ENCODE measurements around the gene ITGA2B. TPM values are rescaled to one million over a fixed set of nuclear protein-coding genes. Genes with fewer than 3 reads are reported as not detected.
A peak's percentile ranks its signal among the peaks of the same experiment; 100 is the strongest.

The ITGA2B gene
- total RNA-seq, 1 experiment from 2014 or later, result 0.62 TPM

- no peaks in the 10 kb centered on the region for H3K36me3 ChIP-seq (ENCODE audit: insufficient read depth, low read length, poor library complexity, severe bottlenecking)
- DNase-seq (ENCODE audit: low spot score), result no peak
- H3K4me1 ChIP-seq (ENCODE audit: insufficient read depth, low read length, poor library complexity, severe bottlenecking), result no peaks in the 10 kb centered on the region
- no peak overlapping the region for H3K27ac ChIP-seq (ENCODE audit: low read depth, low read length, poor library complexity, severe bottlenecking)
- intact Hi-C loops (cut with micrococcal nuclease; ENCODE audit: unreplicated experiment), result no loop called here
- TF ChIP-seq CTCF (conservative IDR thresholded peaks at IDR 0.05; ENCODE audit: low read depth, low read length), result no peak
- no peak for TF ChIP-seq EZH2 (IDR thresholded peaks at IDR 0.05; ENCODE audit: borderline replicate concordance, low read depth, low read length, poor library complexity, severe bottlenecking)
- no TSS peak for BruUV-seq (replicated peaks)
- POLR2A ChIA-PET (ENCODE audit: low non-redundant PET), result no interaction called here
- H3K27me3 ChIP-seq (replicated peaks; ENCODE audit: insufficient read depth, low read depth, low read length, poor library complexity), result no peaks in the 10 kb centered on the region
- no peaks in the 10 kb centered on the region for H3K9me3 ChIP-seq (ENCODE audit: low read depth, low read length, poor library complexity, severe bottlenecking)
- H3K4me3 ChIP-seq (ENCODE audit: low read depth, low read length, poor library complexity, severe bottlenecking), result no peak overlapping the region
- CTCF ChIA-PET, result no interaction called here
Observed at GRCh38 chr17:44378171-44378705, 11.2 kb downstream of the ITGA2B start.

- H3K27ac ChIP-seq (ENCODE audit: low read depth, low read length, poor library complexity, severe bottlenecking), result no peak overlapping the region
Observed at GRCh38 chr17:44376779-44377178, 12.7 kb downstream of the ITGA2B start.

GRCh38 chr17:44376124-44376523 is 13.3 kb downstream of the ITGA2B start:
- Histone ChIP-seq H3K27me3 (replicated peaks; ENCODE audit: insufficient read depth, low read depth, low read length, poor library complexity) (no peaks in the 10 kb centered on the region), H3K4me3 (ENCODE audit: low read depth, low read length, poor library complexity, severe bottlenecking) (no peak overlapping the region), H3K9me3 (ENCODE audit: low read depth, low read length, poor library complexity, severe bottlenecking) (no peaks in the 10 kb centered on the region), H3K36me3 (ENCODE audit: insufficient read depth, low read length, poor library complexity, severe bottlenecking) (no peaks in the 10 kb centered on the region), H3K4me1 (ENCODE audit: insufficient read depth, low read length, poor library complexity, severe bottlenecking) (no peaks in the 10 kb centered on the region), H3K27ac (ENCODE audit: low read depth, low read length, poor library complexity, severe bottlenecking) (no peak overlapping the region)
- ChIA-PET POLR2A (ENCODE audit: low non-redundant PET) (no interaction called here), CTCF (no interaction called here)
- no peak for TF ChIP-seq EZH2 (IDR thresholded peaks at IDR 0.05; ENCODE audit: borderline replicate concordance, low read depth, low read length, poor library complexity, severe bottlenecking)
- peak; percentile 57 for TF ChIP-seq CTCF (conservative IDR thresholded peaks at IDR 0.05; ENCODE audit: low read depth, low read length)
- DNase-seq (ENCODE audit: low spot score), result peak; percentile 23
- intact Hi-C loops (cut with micrococcal nuclease; ENCODE audit: unreplicated experiment), result no loop called here
- BruUV-seq (replicated peaks), result no TSS peak

More at GRCh38 chr17:44376779-44377178, 12.7 kb downstream of the ITGA2B start:
- TF ChIP-seq EZH2 (IDR thresholded peaks at IDR 0.05; ENCODE audit: borderline replicate concordance, low read depth, low read length, poor library complexity, severe bottlenecking), result no peak
- no peak for TF ChIP-seq CTCF (conservative IDR thresholded peaks at IDR 0.05; ENCODE audit: low read depth, low read length)
- Histone ChIP-seq H3K36me3 (ENCODE audit: insufficient read depth, low read length, poor library complexity, severe bottlenecking) (no peaks in the 10 kb centered on the region), H3K4me1 (ENCODE audit: insufficient read depth, low read length, poor library complexity, severe bottlenecking) (no peaks in the 10 kb centered on the region), H3K4me3 (ENCODE audit: low read depth, low read length, poor library complexity, severe bottlenecking) (no peak overlapping the region), H3K9me3 (ENCODE audit: low read depth, low read length, poor library complexity, severe bottlenecking) (no peaks in the 10 kb centered on the region), H3K27me3 (replicated peaks; ENCODE audit: insufficient read depth, low read depth, low read length, poor library complexity) (no peaks in the 10 kb centered on the region)
- DNase-seq (ENCODE audit: low spot score), result no peak
- BruUV-seq (replicated peaks), result no TSS peak
- intact Hi-C loops (cut with micrococcal nuclease; ENCODE audit: unreplicated experiment), result no loop called here
- ChIA-PET POLR2A (ENCODE audit: low non-redundant PET) (no interaction called here), CTCF (no interaction called here)

Measured in A673 (cell line).